Activated naive CD4-positive, alpha-beta T cell treated with anti-CD3 and anti-CD28 coated beads, Interleukin-2, amount 50 U/mL, for 16 hours (primary cell): Measurements from ENCODE around the gene COX11.

Source experiments
- DNase-seq: peaks from one replicate; pipeline ENCODE4 v3.0.0-alpha.2; 2020

COX11 gene

GRCh38 chr17:54968262-54968987 is at the start of gene COX11, which contains the start of gene STXBP4:
COX11 (minus strand) TSS chr17:54968654; CDS start chr17:54968646, 8 bp downstream.
STXBP4 (plus strand) TSS chr17:54968765; CDS start chr17:54986220, 17,455 bp downstream.
- DNase-seq = peak; percentile 93

- DNase-seq = no peak
These were observed 37.1 kb upstream of the COX11 start for GRCh38 chr17:55005520-55005919.

GRCh38 chr17:55004484-55004883 is 36.0 kb upstream of the COX11 start:
- no peak for DNase-seq

GRCh38 chr17:55002458-55002857 is 34.0 kb upstream of the COX11 start:
- DNase-seq = no peak

GRCh38 chr17:54996441-54996840 is 28.0 kb upstream of the COX11 start:
- DNase-seq = no peak

- DNase-seq = no peak
These were observed 24.6 kb upstream of the COX11 start for GRCh38 chr17:54992797-54993639.

GRCh38 chr17:54991567-54991966 is 23.1 kb upstream of the COX11 start:
- DNase-seq = no peak

GRCh38 chr17:54990118-54990517 is 21.7 kb upstream of the COX11 start:
- no peak for DNase-seq

GRCh38 chr17:54985476-54985875 is 17.0 kb upstream of the COX11 start:
- DNase-seq = no peak

GRCh38 chr17:54983260-54983659 is 14.8 kb upstream of the COX11 start:
- DNase-seq = no peak

- no peak for DNase-seq
These were observed 13.9 kb upstream of the COX11 start for GRCh38 chr17:54982399-54982798.

GRCh38 chr17:54980375-54980774 is 11.9 kb upstream of the COX11 start:
- DNase-seq = no peak

GRCh38 chr17:54979657-54980056 is 11.2 kb upstream of the COX11 start:
- no peak for DNase-seq

GRCh38 chr17:54977744-54978143 is 9.3 kb upstream of the COX11 start:
- DNase-seq = no peak

- no peak for DNase-seq
These were observed 7.9 kb upstream of the COX11 start for GRCh38 chr17:54976316-54976715.

- no peak for DNase-seq
These were observed 6.3 kb upstream of the COX11 start for GRCh38 chr17:54974759-54975158.

GRCh38 chr17:54972406-54973138 is 4.1 kb upstream of the COX11 start:
- no peak for DNase-seq

GRCh38 chr17:54971901-54972300 is 3.4 kb upstream of the COX11 start:
- DNase-seq = no peak

- no peak for DNase-seq
These were observed 2.7 kb upstream of the COX11 start for GRCh38 chr17:54971147-54971546.

GRCh38 chr17:54969658-54970572 is 1.5 kb upstream of the COX11 start:
- no peak for DNase-seq

- no peak for DNase-seq
These were observed 506 bp upstream of the COX11 start for GRCh38 chr17:54968988-54969332.

- DNase-seq = peak; percentile 14
These were observed 713 bp downstream of the COX11 start for GRCh38 chr17:54967621-54968261.
